ENCODE measurements around the gene EFCAB9. TPM values are rescaled to one million over a fixed set of nuclear protein-coding genes. Genes with fewer than 3 reads are reported as not detected.

Gene EFCAB9
- total and polyA plus RNA-seq, 4 donors = not detected

- no peak for TF ChIP-seq GABPA (IDR thresholded peaks at IDR 0.05 in 1 of 2, conservative IDR thresholded peaks at IDR 0.05 in 1 of 2)
- Histone ChIP-seq H3K4me3 (ENCODE audit: low read depth in 1 of 3, low read length in 3 of 3) (no peak overlapping the region), H3K27me3 (ENCODE audit: control insufficient read depth in 4 of 4, insufficient read depth in 4 of 4, low read length in 3 of 4) (no peaks in the 10 kb centered on the region), H3K27ac (ENCODE audit: low read depth in 1 of 2, low read length in 2 of 2) (no peak overlapping the region), H3K9me3 (ENCODE audit: control insufficient read depth in 4 of 4, low read length in 3 of 4) (no peaks in the 10 kb centered on the region), H3K4me1 (ENCODE audit: control insufficient read depth in 4 of 4, insufficient read depth in 4 of 4, low read length in 3 of 4) (peaks cover 0 to 5% (median 2%) of the 10 kb centered on the region in 4 donors), H3K36me3 (ENCODE audit: control insufficient read depth in 4 of 4, insufficient read depth in 3 of 4, low read depth in 1 of 4, low read length in 3 of 4) (no peaks in the 10 kb centered on the region), H3K9ac (ENCODE audit: low read depth in 1 of 2, low read length in 2 of 2) (no peak overlapping the region)
- WGBS = 58% methylated on average over 9 of the region's 9 CpGs
- DNase-seq (ENCODE audit: low spot score) = no peak
Observed at GRCh38 chr5:172170251-172170701, 23.7 kb upstream of the EFCAB9 start.

- TF ChIP-seq RAD21 (IDR thresholded peaks at IDR 0.05) (no peak), REST (IDR thresholded peaks at IDR 0.05) (no peak), CTCF (IDR thresholded peaks at IDR 0.05; ENCODE audit: low read depth, low read length, missing input control) (no peak), RXRA (IDR thresholded peaks at IDR 0.05) (no peak), ATF3 (IDR thresholded peaks at IDR 0.05) (no peak), HNF4A (conservative IDR thresholded peaks at IDR 0.05) (no peak), HNF4G (IDR thresholded peaks at IDR 0.05) (no peak), EGR1 (IDR thresholded peaks at IDR 0.05; ENCODE audit: low read depth in 2 of 2) (no peak), SP1 (IDR thresholded peaks at IDR 0.05) (no peak), TAF1 (conservative IDR thresholded peaks at IDR 0.05) (no peak), ZBTB33 (IDR thresholded peaks at IDR 0.05) (no peak), YY1 (IDR thresholded peaks at IDR 0.05) (no peak), JUND (IDR thresholded peaks at IDR 0.05) (no peak), FOXA1 (IDR thresholded peaks at IDR 0.05) (no peak), MAX (IDR thresholded peaks at IDR 0.05) (no peak), FOXA2 (IDR thresholded peaks at IDR 0.05) (no peak), NR2F2 (IDR thresholded peaks at IDR 0.05) (no peak), GABPA (IDR thresholded peaks at IDR 0.05 in 1 of 2, conservative IDR thresholded peaks at IDR 0.05 in 1 of 2) (no peak)
- no peak for DNase-seq (ENCODE audit: low spot score)
- Histone ChIP-seq H3K9me3 (ENCODE audit: control insufficient read depth in 4 of 4, low read length in 3 of 4) (no peaks in the 10 kb centered on the region), H3K4me3 (ENCODE audit: low read depth in 1 of 3, low read length in 3 of 3) (no peak overlapping the region), H3K27me3 (ENCODE audit: control insufficient read depth in 4 of 4, insufficient read depth in 4 of 4, low read length in 3 of 4) (no peaks in the 10 kb centered on the region), H3K36me3 (ENCODE audit: control insufficient read depth in 4 of 4, insufficient read depth in 3 of 4, low read depth in 1 of 4, low read length in 3 of 4) (no peaks in the 10 kb centered on the region), H3K27ac (ENCODE audit: low read depth in 1 of 2, low read length in 2 of 2) (no peak overlapping the region), H3K9ac (ENCODE audit: low read depth in 1 of 2, low read length in 2 of 2) (no peak overlapping the region), H3K4me1 (ENCODE audit: control insufficient read depth in 4 of 4, insufficient read depth in 4 of 4, low read length in 3 of 4) (peaks cover 0 to 5% (median 2%) of the 10 kb centered on the region in 4 donors)
- 91% methylated on average over 8 of the region's 8 CpGs for WGBS
Observed at GRCh38 chr5:172171118-172171517, 22.9 kb upstream of the EFCAB9 start.
